K562 (cell line): Measurements from ENCODE around the gene EXOC2. TPM values are rescaled to one million over a fixed set of nuclear protein-coding genes. Genes with fewer than 3 reads are reported as not detected.

Experiments used
- ARID1B ChIP-seq: fragments of 450-650 bp; IDR thresholded peaks from 2 replicates; pipeline ENCODE4 v1.6.1; 2016; ENCODE audit warnings: antibody characterized with exemption, mild to moderate bottlenecking, inconsistent platforms
- BHLHE40 ChIP-seq: IDR thresholded peaks from 2 replicates; pipeline ENCODE4 v1.6.1; 2011; ENCODE audit warnings: low read length, improper control_type of control experiment
- CXXC5 ChIP-seq: fragments of 250-450 bp; sonication (Bioruptor Pico); IDR thresholded peaks from 2 replicates; pipeline ENCODE4 v1.8.0; 2022; ENCODE audit warnings: inconsistent platforms, mild to moderate bottlenecking, moderate library complexity
- EHMT2 ChIP-seq: fragments of 450-650 bp; IDR thresholded peaks from 2 replicates; pipeline ENCODE4 v1.6.1; 2018; ENCODE audit warnings: antibody characterized with exemption
- ELF1 ChIP-seq: fragments of 200-800 bp; sonication (Bioruptor generic); IDR thresholded peaks from 2 replicates; pipeline ENCODE4 v1.6.1; 2016; ENCODE audit warnings: missing genetic modification characterization, missing compliant biosample characterization
- EP400 ChIP-seq: fragments of 450-650 bp; IDR thresholded peaks from 2 replicates; pipeline ENCODE4 v1.6.1; 2017; ENCODE audit warnings: antibody characterized with exemption, mild to moderate bottlenecking, moderate library complexity
- FOXK1 ChIP-seq: sonication (generic); formaldehyde crosslinking; IDR thresholded peaks from 2 replicates; pipeline ENCODE4 v1.8.0; 2022; ENCODE audit warnings: missing genetic modification reagents, mild to moderate bottlenecking, borderline replicate concordance
- GABPA ChIP-seq: fragments of 200-800 bp; sonication (Bioruptor generic); conservative IDR thresholded peaks from 2 replicates; pipeline ENCODE4 v1.6.1; 2016; ENCODE audit warnings: low read depth, missing genetic modification characterization, missing compliant biosample characterization
- HDAC2 ChIP-seq: fragments of 450-650 bp; IDR thresholded peaks from 2 replicates; pipeline ENCODE4 v1.6.1; 2016; ENCODE audit warnings: mild to moderate bottlenecking
- HES1 ChIP-seq: fragments of 450-650 bp; IDR thresholded peaks from 2 replicates; pipeline ENCODE4 v1.6.1; 2016; ENCODE audit warnings: low read depth, mild to moderate bottlenecking, moderate library complexity
- MAFF ChIP-seq: IDR thresholded peaks from 2 replicates; pipeline ENCODE4 v1.6.1; 2012; ENCODE audit warnings: low read length, improper control_type of control experiment
- PRDM10 ChIP-seq: fragments of 450-650 bp; IDR thresholded peaks from 2 replicates; pipeline ENCODE4 v1.6.1; 2018; ENCODE audit not compliant: partially characterized antibody
- SMARCA5 ChIP-seq: fragments of 450-650 bp; IDR thresholded peaks from 2 replicates; pipeline ENCODE4 v1.6.1; 2016
- STAT6 ChIP-seq: sonication (generic); formaldehyde crosslinking; IDR thresholded peaks from 2 replicates; pipeline ENCODE4 v1.8.1; 2023; ENCODE audit warnings: mild to moderate bottlenecking, missing genetic modification reagents
- YY1 ChIP-seq, 3 experiments: IDR thresholded peaks; 2 replicates each; pipeline ENCODE4 v1.6.1; 2011; ENCODE audit warnings: low read length in 2 of 3, mild to moderate bottlenecking in 2 of 3, moderate library complexity in 2 of 3, borderline replicate concordance in 1 of 3, control low read depth in 1 of 3, low read depth in 1 of 3; ENCODE audit not compliant: insufficient read depth in 3 of 3, insufficient replicate concordance in 2 of 3, control insufficient read depth in 1 of 3, insufficient read length in 1 of 3; ENCODE audit errors: extremely low read depth in 1 of 3
- ZSCAN29 ChIP-seq: fragments of 450-650 bp; IDR thresholded peaks from 2 replicates; pipeline ENCODE4 v1.6.1; 2017
- polyA plus RNA-seq, 8 experiments: library from polyadenylated mRNA; depleted of rRNA in 4 of 8; stranded (reverse) in 5 of 8; unstranded in 3 of 8; fragments of >200 nt; fragmentation: Nextera tagmentation in 2 of 8; fragmentation: Illumina TruSeq in 1 of 8; extraction: Ambion mirVana in 2 of 8; extraction: Trizol in 1 of 8; gene quantifications; 2 replicates each; pipeline versions ENCODE4 v1.2.1 to v1.2.3, GENCODE V29; 2011 to 2014; ENCODE audit warnings: inconsistent platforms in 1 of 8, missing spikeins in 1 of 8
- total RNA-seq, 7 experiments: library from RNA; depleted of rRNA in 6 of 7; stranded (reverse); fragments of >200 nt in 6 of 7; fragmentation: Illumina TruSeq in 2 of 7; extraction: Trizol in 2 of 7; gene quantifications; 2 replicates each; pipeline versions ENCODE4 v1.2.1 to v1.2.3, GENCODE V29; 2011 to 2021; ENCODE audit warnings: low replicate concordance in 1 of 7
- TF ChIP-seq, protein P1 (sequence below): fragments of 450-650 bp; formaldehyde crosslinking; IDR thresholded peaks from 2 replicates; pipeline ENCODE4 v1.4.0; 2020; ENCODE audit warnings: mild to moderate bottlenecking, moderate library complexity
- TF ChIP-seq, protein P2 (sequence below): sonication (generic); formaldehyde crosslinking; IDR thresholded peaks from 2 replicates; pipeline ENCODE4 v1.8.1; 2022; ENCODE audit warnings: missing genetic modification reagents

EXOC2 gene
- total and polyA plus RNA-seq, 9 of the 15 experiments (the other 6 are each of a cell fraction or from before 2014, with no cell fraction given), result 12.2 to 30.2 (median 24.2) TPM

DNA sequence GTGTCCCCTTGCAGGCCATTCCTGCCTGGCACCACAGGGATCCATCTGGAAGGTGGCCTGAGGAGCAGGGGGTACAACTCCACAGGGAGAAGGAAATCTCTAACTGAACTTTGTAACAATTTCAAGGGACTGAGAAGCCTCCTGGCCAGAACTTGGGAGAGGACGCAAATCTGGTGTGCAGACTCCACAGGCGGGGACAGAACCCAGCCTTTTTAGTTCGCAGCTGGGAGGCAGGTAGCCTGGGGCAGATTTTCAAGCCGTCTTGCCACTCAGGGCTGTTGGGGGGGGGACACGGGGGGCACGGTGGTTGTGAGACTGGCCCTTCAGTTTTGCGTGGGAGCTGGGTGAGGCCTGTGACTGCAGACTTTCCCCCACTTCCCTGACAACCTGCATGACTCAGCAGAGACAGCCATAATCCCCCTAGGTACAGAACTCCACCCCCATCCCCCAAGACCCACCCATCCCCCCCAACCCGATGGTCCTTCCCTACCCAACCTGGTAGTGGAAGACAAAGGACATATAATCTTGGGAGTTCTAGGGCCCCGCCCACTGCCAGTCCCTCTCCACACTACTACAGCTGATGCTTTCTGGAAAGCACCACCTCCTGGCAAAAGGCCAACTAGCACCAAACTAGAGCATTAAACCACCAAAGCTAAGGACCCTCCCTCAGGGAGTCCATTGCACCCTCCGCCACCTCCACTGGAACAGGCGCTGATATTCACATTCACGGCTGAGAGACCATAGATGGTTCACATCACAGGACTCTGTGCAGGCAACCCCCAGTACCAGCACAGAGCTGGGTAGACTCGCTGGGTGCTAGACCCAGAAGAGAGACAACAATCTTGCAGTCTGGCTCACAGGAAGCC is 33.0 kb downstream of the EXOC2 start (continued):
- peak in 2 of 3 experiments; percentile 12 to 29 for TF ChIP-seq YY1 (IDR thresholded peaks at IDR 0.05; ENCODE audit: borderline replicate concordance in 1 of 3, control insufficient read depth in 1 of 3, extremely low read depth in 1 of 3, insufficient read depth in 3 of 3, insufficient read length in 1 of 3, insufficient replicate concordance in 2 of 3, low read depth in 1 of 3, low read length in 2 of 3)
- TF ChIP-seq ELF1, result no peak
- no peak for TF ChIP-seq STAT6 (CRISPR knock-in tag)
- no peak for TF ChIP-seq BHLHE40
- TF ChIP-seq SMARCA5, result no peak
- TF ChIP-seq HES1, result no peak
- TF ChIP-seq CXXC5, result no peak
- TF ChIP-seq, protein P1, sequence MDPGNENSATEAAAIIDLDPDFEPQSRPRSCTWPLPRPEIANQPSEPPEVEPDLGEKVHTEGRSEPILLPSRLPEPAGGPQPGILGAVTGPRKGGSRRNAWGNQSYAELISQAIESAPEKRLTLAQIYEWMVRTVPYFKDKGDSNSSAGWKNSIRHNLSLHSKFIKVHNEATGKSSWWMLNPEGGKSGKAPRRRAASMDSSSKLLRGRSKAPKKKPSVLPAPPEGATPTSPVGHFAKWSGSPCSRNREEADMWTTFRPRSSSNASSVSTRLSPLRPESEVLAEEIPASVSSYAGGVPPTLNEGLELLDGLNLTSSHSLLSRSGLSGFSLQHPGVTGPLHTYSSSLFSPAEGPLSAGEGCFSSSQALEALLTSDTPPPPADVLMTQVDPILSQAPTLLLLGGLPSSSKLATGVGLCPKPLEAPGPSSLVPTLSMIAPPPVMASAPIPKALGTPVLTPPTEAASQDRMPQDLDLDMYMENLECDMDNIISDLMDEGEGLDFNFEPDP (CRISPR knock-in tag), result 0 out of 2 replicates have a peak, but pooled peaks have one; percentile 28
- TF ChIP-seq EHMT2, result no peak
- TF ChIP-seq GABPA (tag), result no peak
- peak; percentile 27; the same call in 1 of the 2 replicates for TF ChIP-seq MAFF
- TF ChIP-seq HDAC2, result no peak
- peak; percentile 42; the same call in 1 of the 2 replicates for TF ChIP-seq ARID1B
- TF ChIP-seq, protein P2, sequence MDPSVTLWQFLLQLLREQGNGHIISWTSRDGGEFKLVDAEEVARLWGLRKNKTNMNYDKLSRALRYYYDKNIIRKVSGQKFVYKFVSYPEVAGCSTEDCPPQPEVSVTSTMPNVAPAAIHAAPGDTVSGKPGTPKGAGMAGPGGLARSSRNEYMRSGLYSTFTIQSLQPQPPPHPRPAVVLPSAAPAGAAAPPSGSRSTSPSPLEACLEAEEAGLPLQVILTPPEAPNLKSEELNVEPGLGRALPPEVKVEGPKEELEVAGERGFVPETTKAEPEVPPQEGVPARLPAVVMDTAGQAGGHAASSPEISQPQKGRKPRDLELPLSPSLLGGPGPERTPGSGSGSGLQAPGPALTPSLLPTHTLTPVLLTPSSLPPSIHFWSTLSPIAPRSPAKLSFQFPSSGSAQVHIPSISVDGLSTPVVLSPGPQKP (CRISPR knock-in tag), result no peak
- TF ChIP-seq PRDM10, result no peak
- TF ChIP-seq EP400, result no peak
- TF ChIP-seq FOXK1 (CRISPR knock-in tag), result no peak
- TF ChIP-seq ZSCAN29, result no peak
